Panc1 (cell line): ENCODE data around the gene PECR.

Experiments used
- CTCF ChIP-seq: fragments of 450-650 bp; IDR thresholded peaks from 2 replicates; pipeline ENCODE4 v1.5.1; 2017; ENCODE audit warnings: mild to moderate bottlenecking
- REST ChIP-seq, 2 experiments: IDR thresholded peaks; 2 replicates each; pipeline ENCODE4 v1.6.1; 2011 to 2012; ENCODE audit warnings: low read depth in 2 of 2, control low read depth in 1 of 2, low read length in 1 of 2, mild to moderate bottlenecking in 1 of 2, moderate library complexity in 1 of 2; ENCODE audit not compliant: insufficient read depth in 1 of 2

GRCh38 chr2:216109962-216110614 is 28.5 kb upstream of the PECR start:
- TF ChIP-seq CTCF = peak; percentile 54; the same call in 1 of the 2 replicates
- TF ChIP-seq REST (IDR thresholded peaks at IDR 0.05; ENCODE audit: insufficient read depth in 1 of 2, low read depth in 2 of 2, low read length in 1 of 2) = no peak
